ENCODE results near the gene FAM90A26.
"Not testable (repeated sequence)": the region's sequence is repeated elsewhere in the genome, so short reads cannot be mapped to it uniquely, and the experiment has no call there.

DNA sequence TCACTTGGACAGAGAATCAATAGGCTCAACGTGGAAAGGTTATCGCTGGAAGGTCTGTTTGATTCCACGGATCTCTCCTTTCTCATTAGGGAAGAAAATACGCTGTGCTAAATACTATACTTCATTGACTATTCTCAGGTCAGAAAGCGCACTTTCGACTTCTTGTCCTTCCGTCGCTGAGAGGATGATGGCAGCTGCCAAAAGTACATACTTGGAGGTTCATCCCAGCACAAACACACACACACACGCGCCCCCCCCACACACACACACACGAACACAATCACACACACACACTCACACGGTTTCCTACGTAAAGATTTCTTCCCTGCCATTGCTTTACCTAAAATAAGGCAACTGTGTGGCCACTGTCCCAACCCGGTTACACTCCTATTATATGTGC lies 44.5 kb downstream of the FAM90A26 start:
- TF ChIP-seq, protein P1, sequence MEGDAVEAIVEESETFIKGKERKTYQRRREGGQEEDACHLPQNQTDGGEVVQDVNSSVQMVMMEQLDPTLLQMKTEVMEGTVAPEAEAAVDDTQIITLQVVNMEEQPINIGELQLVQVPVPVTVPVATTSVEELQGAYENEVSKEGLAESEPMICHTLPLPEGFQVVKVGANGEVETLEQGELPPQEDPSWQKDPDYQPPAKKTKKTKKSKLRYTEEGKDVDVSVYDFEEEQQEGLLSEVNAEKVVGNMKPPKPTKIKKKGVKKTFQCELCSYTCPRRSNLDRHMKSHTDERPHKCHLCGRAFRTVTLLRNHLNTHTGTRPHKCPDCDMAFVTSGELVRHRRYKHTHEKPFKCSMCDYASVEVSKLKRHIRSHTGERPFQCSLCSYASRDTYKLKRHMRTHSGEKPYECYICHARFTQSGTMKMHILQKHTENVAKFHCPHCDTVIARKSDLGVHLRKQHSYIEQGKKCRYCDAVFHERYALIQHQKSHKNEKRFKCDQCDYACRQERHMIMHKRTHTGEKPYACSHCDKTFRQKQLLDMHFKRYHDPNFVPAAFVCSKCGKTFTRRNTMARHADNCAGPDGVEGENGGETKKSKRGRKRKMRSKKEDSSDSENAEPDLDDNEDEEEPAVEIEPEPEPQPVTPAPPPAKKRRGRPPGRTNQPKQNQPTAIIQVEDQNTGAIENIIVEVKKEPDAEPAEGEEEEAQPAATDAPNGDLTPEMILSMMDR (conservative IDR thresholded peaks at IDR 0.05) = not testable (repeated sequence)
- TF ChIP-seq ZFX (IDR thresholded peaks at IDR 0.05) = not testable (repeated sequence)
